DMS53 treated with DMSO at 0.1 percent for 48 hours (cell line): ENCODE results near the gene ALG1L2.
A peak's percentile ranks its signal among the peaks of the same experiment; 100 is the strongest.
"Not testable (repeated sequence)": the region's sequence is repeated elsewhere in the genome, so short reads cannot be mapped to it uniquely, and the experiment has no call there.

Experiments
- DNase-seq: peaks from one replicate; lab custom pipeline; 2025; ENCODE audit not compliant: unreplicated experiment; lab: John Stamatoyannopoulos, UW

The ALG1L2 gene

GRCh38 chr3:130093741-130094391, 12.2 kb downstream of the ALG1L2 start:
- peak; percentile 42 for DNase-seq

GRCh38 chr3:130094491-130094941, 12.9 kb downstream of the ALG1L2 start:
- DNase-seq = peak; percentile 67

GRCh38 chr3:130095858-130096257, 14.2 kb downstream of the ALG1L2 start:
- DNase-seq = not testable (repeated sequence)

GRCh38 chr3:130097096-130097495, 15.5 kb downstream of the ALG1L2 start:
- not testable (repeated sequence) for DNase-seq

- not testable (repeated sequence) for DNase-seq
These were observed 16.3 kb downstream of the ALG1L2 start for GRCh38 chr3:130097690-130098638.

GRCh38 chr3:130098639-130099385, 17.2 kb downstream of the ALG1L2 start:
- not testable (repeated sequence) for DNase-seq

GRCh38 chr3:130102545-130102944, 20.9 kb downstream of the ALG1L2 start:
- DNase-seq = not testable (repeated sequence)

- DNase-seq = not testable (repeated sequence)
These were observed 22.6 kb downstream of the ALG1L2 start for GRCh38 chr3:130104191-130104590.

- DNase-seq = not testable (repeated sequence)
These were observed 25.8 kb downstream of the ALG1L2 start for GRCh38 chr3:130107333-130107995.

GRCh38 chr3:130108836-130109585, 27.4 kb downstream of the ALG1L2 start:
- DNase-seq = not testable (repeated sequence)

- not testable (repeated sequence) for DNase-seq
These were observed 28.9 kb downstream of the ALG1L2 start for GRCh38 chr3:130110386-130111169.

GRCh38 chr3:130111185-130111864, 29.7 kb downstream of the ALG1L2 start:
- peak; percentile 83 for DNase-seq

GRCh38 chr3:130111865-130112747, 30.5 kb downstream of the ALG1L2 start:
- DNase-seq = peak; percentile 54

GRCh38 chr3:130112748-130113073, 31.1 kb downstream of the ALG1L2 start:
- DNase-seq = not testable (repeated sequence)

GRCh38 chr3:130115400-130115799, 33.8 kb downstream of the ALG1L2 start:
- DNase-seq = not testable (repeated sequence)

GRCh38 chr3:130117933-130118332, 36.3 kb downstream of the ALG1L2 start:
- no peak for DNase-seq

- DNase-seq = peak; percentile 13
These were observed 38.2 kb downstream of the ALG1L2 start for GRCh38 chr3:130119824-130120223.

- DNase-seq = not testable (repeated sequence)
These were observed 38.7 kb downstream of the ALG1L2 start for GRCh38 chr3:130120291-130120690.
